ENCODE data around the gene SLC44A3. TPM values are rescaled to one million over a fixed set of nuclear protein-coding genes. Genes with fewer than 3 reads are reported as not detected.

Gene SLC44A3
- polyA plus RNA-seq, 3 donors: not detected

DNA sequence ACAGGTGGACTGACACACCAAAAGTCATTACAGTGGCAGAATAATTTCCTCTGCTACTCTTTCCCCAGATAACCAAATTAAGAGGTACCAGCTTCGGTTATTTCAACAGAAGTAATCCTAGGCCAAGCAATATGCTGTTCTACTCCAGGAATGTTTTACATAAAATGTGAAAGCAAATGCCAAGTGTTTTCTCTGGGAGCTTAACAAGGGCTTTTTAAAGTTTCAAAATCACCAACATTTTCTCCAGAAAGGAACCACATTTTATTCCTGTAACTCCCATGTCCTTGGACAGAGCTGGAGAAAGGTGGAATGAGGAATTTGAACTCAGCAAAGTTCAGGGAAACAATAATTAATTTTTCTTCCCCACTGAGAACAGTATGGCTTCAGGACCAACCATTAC, 79.6 kb downstream of the SLC44A3 start:
- no peaks in the 10 kb centered on the region for H3K9me3 Mint-ChIP-seq
- peaks cover 1 to 4% (median 2%) of the 10 kb centered on the region in 3 donors for H3K27me3 Mint-ChIP-seq (ENCODE audit: low read depth in 3 of 3)
- no peaks in the 10 kb centered on the region for H3K4me1 ChIP-seq (ENCODE audit: control insufficient read depth in 1 of 2, insufficient read depth in 2 of 2, low read length in 2 of 2)
- H3K27me3 ChIP-seq (ENCODE audit: control insufficient read depth in 2 of 2, insufficient read depth in 2 of 2, low read length in 2 of 2): no peaks in the 10 kb centered on the region
- no peaks in the 10 kb centered on the region for H4K20me1 ChIP-seq (ENCODE audit: insufficient read depth, low read length)
- no peaks in the 10 kb centered on the region for H3K9me3 ChIP-seq (replicated peaks in 1 of 2; ENCODE audit: control insufficient read depth in 1 of 2, insufficient read depth in 1 of 2, low read length in 2 of 2)
- no peak overlapping the region for H2AFZ ChIP-seq (ENCODE audit: insufficient read depth, low read depth, low read length, poor library complexity, severe bottlenecking)
- H3K36me3 Mint-ChIP-seq: no peaks in the 10 kb centered on the region
- intact Hi-C loops (cut with micrococcal nuclease): no loop called here
- H3K9ac ChIP-seq (ENCODE audit: insufficient read depth, low read length, poor library complexity, severe bottlenecking): no peak overlapping the region
- H3K4me2 ChIP-seq (replicated peaks; ENCODE audit: extremely low read depth, low read length, poor library complexity, severe bottlenecking): no peak overlapping the region
- H3K27ac Mint-ChIP-seq: no peak overlapping the region
- H3K4me3 Mint-ChIP-seq: no peak overlapping the region
- H3K79me2 ChIP-seq (ENCODE audit: insufficient read depth, low read length): no peaks in the 10 kb centered on the region
- no CpG with 5 or more reads among the region's 1 CpG for WGBS (ENCODE audit: insufficient coverage)
- DNase-seq: no peak
- no peaks in the 10 kb centered on the region for H3K4me1 Mint-ChIP-seq
- no peaks in the 10 kb centered on the region for H3K36me3 ChIP-seq (replicated peaks in 1 of 2; ENCODE audit: control insufficient read depth in 1 of 2, insufficient read depth in 2 of 2, low read length in 2 of 2)
- no peak overlapping the region for H3K27ac ChIP-seq (ENCODE audit: low read depth in 1 of 2, low read length in 2 of 2)
- H3K4me3 ChIP-seq (replicated peaks in 1 of 3; ENCODE audit: low read depth in 2 of 3, low read length in 3 of 3): no peak overlapping the region
- TF ChIP-seq, protein P1, sequence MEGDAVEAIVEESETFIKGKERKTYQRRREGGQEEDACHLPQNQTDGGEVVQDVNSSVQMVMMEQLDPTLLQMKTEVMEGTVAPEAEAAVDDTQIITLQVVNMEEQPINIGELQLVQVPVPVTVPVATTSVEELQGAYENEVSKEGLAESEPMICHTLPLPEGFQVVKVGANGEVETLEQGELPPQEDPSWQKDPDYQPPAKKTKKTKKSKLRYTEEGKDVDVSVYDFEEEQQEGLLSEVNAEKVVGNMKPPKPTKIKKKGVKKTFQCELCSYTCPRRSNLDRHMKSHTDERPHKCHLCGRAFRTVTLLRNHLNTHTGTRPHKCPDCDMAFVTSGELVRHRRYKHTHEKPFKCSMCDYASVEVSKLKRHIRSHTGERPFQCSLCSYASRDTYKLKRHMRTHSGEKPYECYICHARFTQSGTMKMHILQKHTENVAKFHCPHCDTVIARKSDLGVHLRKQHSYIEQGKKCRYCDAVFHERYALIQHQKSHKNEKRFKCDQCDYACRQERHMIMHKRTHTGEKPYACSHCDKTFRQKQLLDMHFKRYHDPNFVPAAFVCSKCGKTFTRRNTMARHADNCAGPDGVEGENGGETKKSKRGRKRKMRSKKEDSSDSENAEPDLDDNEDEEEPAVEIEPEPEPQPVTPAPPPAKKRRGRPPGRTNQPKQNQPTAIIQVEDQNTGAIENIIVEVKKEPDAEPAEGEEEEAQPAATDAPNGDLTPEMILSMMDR (IDR thresholded peaks at IDR 0.05): no peak

DNA sequence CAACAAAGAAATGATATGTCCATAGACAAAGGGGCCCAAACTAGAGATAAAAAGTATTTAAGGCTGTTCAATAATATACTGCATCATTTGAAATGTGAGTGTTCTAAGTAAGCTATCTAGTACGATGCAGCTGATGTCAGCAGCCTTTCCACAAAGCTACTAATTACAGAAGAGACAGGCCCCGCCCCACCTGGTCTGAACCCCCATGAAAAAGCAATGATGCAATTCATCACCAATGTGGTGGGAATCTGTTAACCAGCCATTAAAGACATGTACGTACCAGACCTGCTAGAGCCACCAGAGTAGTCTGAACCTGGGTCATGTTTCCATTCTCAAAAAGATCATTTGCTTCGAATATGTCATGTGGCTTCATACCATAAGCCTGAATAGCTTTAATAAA, 81.7 kb downstream of the SLC44A3 start:
- no peak overlapping the region for H3K4me2 ChIP-seq (replicated peaks; ENCODE audit: extremely low read depth, low read length, poor library complexity, severe bottlenecking)
- no peaks in the 10 kb centered on the region for H3K36me3 ChIP-seq (replicated peaks in 1 of 2; ENCODE audit: control insufficient read depth in 1 of 2, insufficient read depth in 2 of 2, low read length in 2 of 2)
- no peak overlapping the region for H2AFZ ChIP-seq (ENCODE audit: insufficient read depth, low read depth, low read length, poor library complexity, severe bottlenecking)
- Mint-ChIP-seq H3K4me3 (no peak overlapping the region), H3K4me1 (no peaks in the 10 kb centered on the region), H3K36me3 (no peaks in the 10 kb centered on the region), H3K9me3 (peaks cover 0 to 3% (median 0%) of the 10 kb centered on the region in 7 donors), H3K27me3 (ENCODE audit: low read depth in 3 of 3) (peaks cover 0 to 4% (median 2%) of the 10 kb centered on the region in 3 donors), H3K27ac (no peak overlapping the region)
- no peak overlapping the region for H3K4me3 ChIP-seq (replicated peaks in 1 of 3; ENCODE audit: low read depth in 2 of 3, low read length in 3 of 3)
- H3K79me2 ChIP-seq (ENCODE audit: insufficient read depth, low read length): no peaks in the 10 kb centered on the region
- H3K9ac ChIP-seq (ENCODE audit: insufficient read depth, low read length, poor library complexity, severe bottlenecking): no peak overlapping the region
- DNase-seq: no peak
- WGBS (ENCODE audit: insufficient coverage): 78% methylated on average over 1 of the region's 4 CpGs
- TF ChIP-seq, protein P1 (IDR thresholded peaks at IDR 0.05): no peak
- no peaks in the 10 kb centered on the region for H3K9me3 ChIP-seq (replicated peaks in 1 of 2; ENCODE audit: control insufficient read depth in 1 of 2, insufficient read depth in 1 of 2, low read length in 2 of 2)
- intact Hi-C loops (cut with micrococcal nuclease): no loop called here
- no peak overlapping the region for H3K27ac ChIP-seq (ENCODE audit: low read depth in 1 of 2, low read length in 2 of 2)
- no peaks in the 10 kb centered on the region for H4K20me1 ChIP-seq (ENCODE audit: insufficient read depth, low read length)
- H3K27me3 ChIP-seq (ENCODE audit: control insufficient read depth in 2 of 2, insufficient read depth in 2 of 2, low read length in 2 of 2): no peaks in the 10 kb centered on the region
- H3K4me1 ChIP-seq (ENCODE audit: control insufficient read depth in 1 of 2, insufficient read depth in 2 of 2, low read length in 2 of 2): no peaks in the 10 kb centered on the region
